HepG2 (cell line): ENCODE measurements around the gene FOXP3.

Source experiments
- CTCF ChIP-seq: sonication (generic); formaldehyde crosslinking; IDR thresholded peaks from 2 replicates; pipeline ENCODE4 v1.5.0; 2020; ENCODE audit warnings: mild to moderate bottlenecking, missing genetic modification reagents, moderate library complexity
- ETS1 ChIP-seq: sonication (generic); formaldehyde crosslinking; IDR thresholded peaks from 2 replicates; pipeline ENCODE4 v1.4.0; 2020; ENCODE audit warnings: missing genetic modification reagents
- GATAD2A ChIP-seq: IDR thresholded peaks from 2 replicates; pipeline ENCODE4 v1.6.1; 2016
- MNT ChIP-seq: fragments of 450-650 bp; IDR thresholded peaks from 2 replicates; pipeline ENCODE4 v1.6.1; 2016
- ZNF761 ChIP-seq: sonication (generic); formaldehyde crosslinking; conservative IDR thresholded peaks from 2 replicates; pipeline ENCODE4 v1.4.0; 2020; ENCODE audit warnings: mild to moderate bottlenecking, missing genetic modification reagents

- no peak for TF ChIP-seq CTCF
- no peak for TF ChIP-seq MNT
- no peak for TF ChIP-seq GATAD2A (CRISPR knock-in tag)
- TF ChIP-seq ZNF761, result no peak
- TF ChIP-seq ETS1 (CRISPR knock-in tag), result no peak
Measured at GRCh38 chrX:49221868-49222267, 42.6 kb downstream of the FOXP3 start.
